Measurements from ENCODE around the gene S1PR1.

DNA sequence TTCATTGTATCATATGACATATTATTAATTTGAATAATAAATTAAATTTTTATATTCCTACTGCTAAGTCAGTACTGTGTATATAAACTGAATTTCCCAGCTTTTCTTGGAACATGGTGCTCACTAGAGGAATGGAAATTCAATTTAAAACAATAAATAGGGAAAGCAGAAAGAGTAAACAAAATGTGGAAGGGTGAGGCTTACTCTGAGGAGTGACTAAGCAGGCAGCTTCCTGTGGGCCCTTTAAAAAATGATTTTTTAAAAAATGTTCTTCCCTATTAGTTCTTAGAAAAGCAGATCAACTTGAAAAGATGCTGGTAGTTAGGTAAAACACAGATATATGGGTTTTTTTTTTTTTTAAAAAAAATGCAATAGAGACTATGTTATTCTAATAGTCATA lies 49.5 kb upstream of the S1PR1 start:
- TF ChIP-seq SIN3A (IDR thresholded peaks at IDR 0.05; ENCODE audit: borderline replicate concordance, insufficient read depth, low read length) = no peak
- no peak for TF ChIP-seq POLR2AphosphoS5 (IDR thresholded peaks at IDR 0.05; ENCODE audit: low read depth, low read length)
- TF ChIP-seq TAF1 (IDR thresholded peaks at IDR 0.05; ENCODE audit: borderline replicate concordance, insufficient read depth, low read length) = no peak
- TF ChIP-seq, protein P1, sequence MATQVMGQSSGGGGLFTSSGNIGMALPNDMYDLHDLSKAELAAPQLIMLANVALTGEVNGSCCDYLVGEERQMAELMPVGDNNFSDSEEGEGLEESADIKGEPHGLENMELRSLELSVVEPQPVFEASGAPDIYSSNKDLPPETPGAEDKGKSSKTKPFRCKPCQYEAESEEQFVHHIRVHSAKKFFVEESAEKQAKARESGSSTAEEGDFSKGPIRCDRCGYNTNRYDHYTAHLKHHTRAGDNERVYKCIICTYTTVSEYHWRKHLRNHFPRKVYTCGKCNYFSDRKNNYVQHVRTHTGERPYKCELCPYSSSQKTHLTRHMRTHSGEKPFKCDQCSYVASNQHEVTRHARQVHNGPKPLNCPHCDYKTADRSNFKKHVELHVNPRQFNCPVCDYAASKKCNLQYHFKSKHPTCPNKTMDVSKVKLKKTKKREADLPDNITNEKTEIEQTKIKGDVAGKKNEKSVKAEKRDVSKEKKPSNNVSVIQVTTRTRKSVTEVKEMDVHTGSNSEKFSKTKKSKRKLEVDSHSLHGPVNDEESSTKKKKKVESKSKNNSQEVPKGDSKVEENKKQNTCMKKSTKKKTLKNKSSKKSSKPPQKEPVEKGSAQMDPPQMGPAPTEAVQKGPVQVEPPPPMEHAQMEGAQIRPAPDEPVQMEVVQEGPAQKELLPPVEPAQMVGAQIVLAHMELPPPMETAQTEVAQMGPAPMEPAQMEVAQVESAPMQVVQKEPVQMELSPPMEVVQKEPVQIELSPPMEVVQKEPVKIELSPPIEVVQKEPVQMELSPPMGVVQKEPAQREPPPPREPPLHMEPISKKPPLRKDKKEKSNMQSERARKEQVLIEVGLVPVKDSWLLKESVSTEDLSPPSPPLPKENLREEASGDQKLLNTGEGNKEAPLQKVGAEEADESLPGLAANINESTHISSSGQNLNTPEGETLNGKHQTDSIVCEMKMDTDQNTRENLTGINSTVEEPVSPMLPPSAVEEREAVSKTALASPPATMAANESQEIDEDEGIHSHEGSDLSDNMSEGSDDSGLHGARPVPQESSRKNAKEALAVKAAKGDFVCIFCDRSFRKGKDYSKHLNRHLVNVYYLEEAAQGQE (IDR thresholded peaks at IDR 0.05; ENCODE audit: insufficient read depth in 1 of 2, low read depth in 2 of 2, low read length in 2 of 2) = no peak
- TF ChIP-seq FOXP2 (optimal IDR thresholded peaks at IDR 0.05; ENCODE audit: borderline replicate concordance, extremely low read depth, extremely low read length, insufficient read depth) = no peak
